H1 (cell line): Measurements from ENCODE around the gene PRR20C. TPM values are rescaled to one million over a fixed set of nuclear protein-coding genes. Genes with fewer than 3 reads are reported as not detected.

Experiments
- FOSL1 ChIP-seq: IDR thresholded peaks from 2 replicates; pipeline ENCODE4 v1.6.1; 2011; ENCODE audit warnings: mild to moderate bottlenecking, low read depth, low read length, moderate library complexity; ENCODE audit not compliant: insufficient read depth
- JUND ChIP-seq: IDR thresholded peaks from 2 replicates; pipeline ENCODE4 v1.6.1; 2011; ENCODE audit warnings: mild to moderate bottlenecking, improper control_type of control experiment, low read length
- KDM1A ChIP-seq: fragments of 200-600, 300-600 bp; sonication (generic); IDR thresholded peaks from 2 replicates; pipeline ENCODE4 v1.7.1; 2016; ENCODE audit warnings: mild to moderate bottlenecking, low read length, borderline replicate concordance
- KDM5A ChIP-seq: fragments of 200-600 bp; IDR thresholded peaks from 2 replicates; pipeline ENCODE4 v1.7.1; 2012; ENCODE audit warnings: mild to moderate bottlenecking, low read length, inconsistent platforms, mixed read lengths
- polyA plus RNA-seq, 7 experiments: library from polyadenylated mRNA; depleted of rRNA in 3 of 7; stranded (reverse) in 5 of 7; unstranded in 2 of 7; fragments of >200 nt in 5 of 7; fragments of 200-250 nt in 2 of 7; gene quantifications; 1 replicate in 5 of 7; 2 replicates in 1 of 7; 4 replicates in 1 of 7; pipeline versions ENCODE4 v1.2.1 to v1.2.3, GENCODE V29; 2011 to 2013; ENCODE audit warnings: missing spikeins in 2 of 7, mixed read lengths in 2 of 7
- total RNA-seq: library from RNA; stranded (reverse); fragmentation: NEBNext Ultra II Directional; extraction: Animal tissue kit (Norgen Biotek cat#: 25700); gene quantifications from 2 replicates; pipeline ENCODE4 v1.2.1, GENCODE V29; 2021
- TF ChIP-seq, protein P1 (sequence below): fragments of 300-600 bp; sonication (generic); IDR thresholded peaks from 2 replicates; pipeline ENCODE4 v1.7.1; 2012; ENCODE audit warnings: low read length, moderate library complexity, mild to moderate bottlenecking, inconsistent platforms; ENCODE audit not compliant: insufficient replicate concordance

The PRR20C gene
- total and polyA plus RNA-seq, 2 of the 8 experiments (the other 6 are each of a cell fraction or from before 2014, with no cell fraction given), result not detected

DNA sequence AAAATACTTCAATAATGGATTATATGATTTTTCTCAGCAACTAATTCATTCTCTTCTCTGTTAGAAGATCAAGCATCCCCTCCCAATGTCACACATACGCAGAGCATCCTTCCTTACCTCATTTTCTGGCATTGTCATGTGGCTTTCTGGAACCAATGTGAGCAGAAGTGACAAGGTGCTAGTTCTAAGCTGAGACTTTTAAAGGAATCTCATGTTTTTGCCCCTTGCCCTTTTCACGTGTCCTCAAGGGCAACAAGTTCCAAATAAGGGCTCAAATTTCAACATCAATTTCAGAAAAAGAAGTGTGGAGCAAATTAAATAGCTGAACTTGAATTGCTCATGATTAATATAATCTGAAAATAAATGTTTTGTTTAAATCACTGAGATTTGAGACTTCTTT is 17.8 kb upstream of the PRR20C start (continued):
- TF ChIP-seq, protein P1, sequence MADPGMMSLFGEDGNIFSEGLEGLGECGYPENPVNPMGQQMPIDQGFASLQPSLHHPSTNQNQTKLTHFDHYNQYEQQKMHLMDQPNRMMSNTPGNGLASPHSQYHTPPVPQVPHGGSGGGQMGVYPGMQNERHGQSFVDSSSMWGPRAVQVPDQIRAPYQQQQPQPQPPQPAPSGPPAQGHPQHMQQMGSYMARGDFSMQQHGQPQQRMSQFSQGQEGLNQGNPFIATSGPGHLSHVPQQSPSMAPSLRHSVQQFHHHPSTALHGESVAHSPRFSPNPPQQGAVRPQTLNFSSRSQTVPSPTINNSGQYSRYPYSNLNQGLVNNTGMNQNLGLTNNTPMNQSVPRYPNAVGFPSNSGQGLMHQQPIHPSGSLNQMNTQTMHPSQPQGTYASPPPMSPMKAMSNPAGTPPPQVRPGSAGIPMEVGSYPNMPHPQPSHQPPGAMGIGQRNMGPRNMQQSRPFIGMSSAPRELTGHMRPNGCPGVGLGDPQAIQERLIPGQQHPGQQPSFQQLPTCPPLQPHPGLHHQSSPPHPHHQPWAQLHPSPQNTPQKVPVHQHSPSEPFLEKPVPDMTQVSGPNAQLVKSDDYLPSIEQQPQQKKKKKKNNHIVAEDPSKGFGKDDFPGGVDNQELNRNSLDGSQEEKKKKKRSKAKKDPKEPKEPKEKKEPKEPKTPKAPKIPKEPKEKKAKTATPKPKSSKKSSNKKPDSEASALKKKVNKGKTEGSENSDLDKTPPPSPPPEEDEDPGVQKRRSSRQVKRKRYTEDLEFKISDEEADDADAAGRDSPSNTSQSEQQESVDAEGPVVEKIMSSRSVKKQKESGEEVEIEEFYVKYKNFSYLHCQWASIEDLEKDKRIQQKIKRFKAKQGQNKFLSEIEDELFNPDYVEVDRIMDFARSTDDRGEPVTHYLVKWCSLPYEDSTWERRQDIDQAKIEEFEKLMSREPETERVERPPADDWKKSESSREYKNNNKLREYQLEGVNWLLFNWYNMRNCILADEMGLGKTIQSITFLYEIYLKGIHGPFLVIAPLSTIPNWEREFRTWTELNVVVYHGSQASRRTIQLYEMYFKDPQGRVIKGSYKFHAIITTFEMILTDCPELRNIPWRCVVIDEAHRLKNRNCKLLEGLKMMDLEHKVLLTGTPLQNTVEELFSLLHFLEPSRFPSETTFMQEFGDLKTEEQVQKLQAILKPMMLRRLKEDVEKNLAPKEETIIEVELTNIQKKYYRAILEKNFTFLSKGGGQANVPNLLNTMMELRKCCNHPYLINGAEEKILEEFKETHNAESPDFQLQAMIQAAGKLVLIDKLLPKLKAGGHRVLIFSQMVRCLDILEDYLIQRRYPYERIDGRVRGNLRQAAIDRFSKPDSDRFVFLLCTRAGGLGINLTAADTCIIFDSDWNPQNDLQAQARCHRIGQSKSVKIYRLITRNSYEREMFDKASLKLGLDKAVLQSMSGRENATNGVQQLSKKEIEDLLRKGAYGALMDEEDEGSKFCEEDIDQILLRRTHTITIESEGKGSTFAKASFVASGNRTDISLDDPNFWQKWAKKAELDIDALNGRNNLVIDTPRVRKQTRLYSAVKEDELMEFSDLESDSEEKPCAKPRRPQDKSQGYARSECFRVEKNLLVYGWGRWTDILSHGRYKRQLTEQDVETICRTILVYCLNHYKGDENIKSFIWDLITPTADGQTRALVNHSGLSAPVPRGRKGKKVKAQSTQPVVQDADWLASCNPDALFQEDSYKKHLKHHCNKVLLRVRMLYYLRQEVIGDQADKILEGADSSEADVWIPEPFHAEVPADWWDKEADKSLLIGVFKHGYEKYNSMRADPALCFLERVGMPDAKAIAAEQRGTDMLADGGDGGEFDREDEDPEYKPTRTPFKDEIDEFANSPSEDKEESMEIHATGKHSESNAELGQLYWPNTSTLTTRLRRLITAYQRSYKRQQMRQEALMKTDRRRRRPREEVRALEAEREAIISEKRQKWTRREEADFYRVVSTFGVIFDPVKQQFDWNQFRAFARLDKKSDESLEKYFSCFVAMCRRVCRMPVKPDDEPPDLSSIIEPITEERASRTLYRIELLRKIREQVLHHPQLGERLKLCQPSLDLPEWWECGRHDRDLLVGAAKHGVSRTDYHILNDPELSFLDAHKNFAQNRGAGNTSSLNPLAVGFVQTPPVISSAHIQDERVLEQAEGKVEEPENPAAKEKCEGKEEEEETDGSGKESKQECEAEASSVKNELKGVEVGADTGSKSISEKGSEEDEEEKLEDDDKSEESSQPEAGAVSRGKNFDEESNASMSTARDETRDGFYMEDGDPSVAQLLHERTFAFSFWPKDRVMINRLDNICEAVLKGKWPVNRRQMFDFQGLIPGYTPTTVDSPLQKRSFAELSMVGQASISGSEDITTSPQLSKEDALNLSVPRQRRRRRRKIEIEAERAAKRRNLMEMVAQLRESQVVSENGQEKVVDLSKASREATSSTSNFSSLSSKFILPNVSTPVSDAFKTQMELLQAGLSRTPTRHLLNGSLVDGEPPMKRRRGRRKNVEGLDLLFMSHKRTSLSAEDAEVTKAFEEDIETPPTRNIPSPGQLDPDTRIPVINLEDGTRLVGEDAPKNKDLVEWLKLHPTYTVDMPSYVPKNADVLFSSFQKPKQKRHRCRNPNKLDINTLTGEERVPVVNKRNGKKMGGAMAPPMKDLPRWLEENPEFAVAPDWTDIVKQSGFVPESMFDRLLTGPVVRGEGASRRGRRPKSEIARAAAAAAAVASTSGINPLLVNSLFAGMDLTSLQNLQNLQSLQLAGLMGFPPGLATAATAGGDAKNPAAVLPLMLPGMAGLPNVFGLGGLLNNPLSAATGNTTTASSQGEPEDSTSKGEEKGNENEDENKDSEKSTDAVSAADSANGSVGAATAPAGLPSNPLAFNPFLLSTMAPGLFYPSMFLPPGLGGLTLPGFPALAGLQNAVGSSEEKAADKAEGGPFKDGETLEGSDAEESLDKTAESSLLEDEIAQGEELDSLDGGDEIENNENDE, result no peak
- TF ChIP-seq FOSL1 (no peak), KDM5A (no peak), JUND (no peak), KDM1A (no peak)
